GM18499 (cell line): Measurements from ENCODE around the gene PTPN2.

Experiments used
- ATAC-seq: cut with Tn5 transposase; IDR thresholded peaks from one replicate; pipeline ENCODE4 v1.9.1; 2021; ENCODE audit warnings: moderate number of reproducible peaks; ENCODE audit not compliant: insufficient read depth, unreplicated experiment

PTPN2 gene

GRCh38 chr18:12861637-12862036 lies 22.4 kb downstream of the PTPN2 start:
- no peak for ATAC-seq

GRCh38 chr18:12860530-12860929 lies 23.5 kb downstream of the PTPN2 start:
- no peak for ATAC-seq

- ATAC-seq, result no peak
These were observed 25.0 kb downstream of the PTPN2 start for GRCh38 chr18:12858991-12859390.

DNA sequence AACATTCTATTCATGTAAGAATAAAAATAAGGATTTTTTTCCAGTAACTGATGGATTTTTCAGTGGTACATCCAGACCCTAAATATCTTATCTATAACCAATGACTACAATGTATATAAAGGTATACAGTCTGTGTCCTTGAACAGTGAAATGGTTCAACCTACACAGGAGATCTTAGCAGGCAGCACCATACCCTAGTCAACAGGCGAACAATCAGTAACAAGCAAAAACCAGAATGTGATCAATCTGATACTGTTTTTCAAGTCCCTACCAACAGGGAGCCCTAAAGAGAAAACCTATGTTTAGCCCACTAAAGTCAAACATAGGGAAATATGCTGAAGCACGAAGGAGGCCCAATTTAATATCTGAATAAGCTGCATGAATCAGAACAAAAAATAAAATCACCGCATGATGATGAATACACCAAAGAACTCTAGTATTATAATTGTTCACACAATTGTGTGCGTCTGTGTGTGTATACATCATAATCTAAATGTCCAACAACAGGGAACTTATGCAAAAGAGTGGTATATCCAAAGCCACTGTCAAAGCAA lies 26.0 kb downstream of the PTPN2 start:
- ATAC-seq, result no peak

DNA sequence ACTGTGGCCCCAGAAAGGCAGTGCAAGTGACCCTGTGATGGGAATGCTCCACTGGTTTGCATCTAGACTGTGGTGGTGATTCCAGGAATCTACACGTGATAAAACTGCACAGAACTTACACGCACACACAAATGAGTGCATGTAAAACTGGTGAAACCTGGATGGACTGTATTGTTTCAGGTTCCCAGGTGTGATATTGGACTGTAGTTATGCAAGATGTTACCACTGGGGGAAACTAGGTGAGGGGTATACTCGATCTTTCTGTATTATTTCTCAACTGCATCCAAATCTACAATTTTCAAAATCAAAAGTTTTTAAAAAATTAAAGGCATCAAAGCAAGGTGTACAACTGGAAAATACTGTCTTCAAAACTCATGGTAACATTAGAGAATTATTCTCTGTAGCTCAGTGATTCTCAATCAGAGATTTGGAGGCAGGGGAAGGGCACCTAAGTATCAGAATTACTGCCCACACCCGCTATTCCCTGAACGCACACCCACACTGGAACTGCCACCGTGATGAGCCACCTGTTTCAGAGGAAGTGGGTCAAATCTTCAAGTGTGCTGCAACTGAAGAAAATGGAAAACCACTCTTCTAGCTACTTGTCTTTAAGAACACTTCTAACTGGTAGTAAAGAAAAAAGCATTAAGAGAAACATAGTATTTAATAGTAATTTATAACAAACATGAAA lies 26.7 kb downstream of the PTPN2 start:
- no peak for ATAC-seq

DNA sequence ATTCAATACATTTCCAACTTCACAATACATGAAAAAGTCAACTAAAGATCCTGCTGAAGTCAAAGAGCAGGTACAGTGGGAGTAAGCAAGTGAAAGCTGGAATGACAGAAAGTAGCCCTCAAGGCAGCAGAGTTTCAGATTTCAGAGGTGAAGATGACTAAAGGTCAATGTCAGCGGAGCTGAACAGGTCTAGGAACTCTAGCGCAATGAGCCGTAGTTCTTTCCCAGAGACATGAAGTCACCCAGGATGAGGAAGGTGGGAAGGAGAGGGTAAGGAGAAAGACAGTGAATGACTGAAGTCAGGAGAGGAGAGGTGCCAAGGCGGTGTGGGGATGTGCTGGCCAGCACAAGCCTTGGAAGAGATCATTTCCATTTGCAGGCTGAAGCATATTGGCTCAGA lies 28.1 kb downstream of the PTPN2 start:
- no peak for ATAC-seq

- ATAC-seq, result no peak
These were observed 31.3 kb downstream of the PTPN2 start for GRCh38 chr18:12852566-12853315.

DNA sequence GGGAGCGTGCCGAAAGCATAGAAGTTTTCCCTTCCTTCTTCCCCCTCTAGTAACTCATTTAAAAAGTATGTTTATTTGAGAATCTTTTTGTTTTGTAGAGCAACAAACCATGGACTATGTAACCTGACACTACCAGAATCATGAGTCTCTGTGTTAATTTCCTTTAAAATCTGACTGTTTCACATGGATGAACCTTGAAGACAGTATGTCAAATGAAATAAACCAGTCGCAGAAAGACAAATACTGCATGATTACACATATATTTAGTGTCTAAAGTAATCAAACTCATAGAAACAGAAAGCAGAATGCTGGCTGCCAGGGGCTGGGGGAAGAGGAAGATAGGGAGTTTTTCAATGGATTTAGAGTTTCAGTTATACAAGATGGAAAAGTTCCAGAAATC lies 32.3 kb downstream of the PTPN2 start:
- ATAC-seq, result no peak

DNA sequence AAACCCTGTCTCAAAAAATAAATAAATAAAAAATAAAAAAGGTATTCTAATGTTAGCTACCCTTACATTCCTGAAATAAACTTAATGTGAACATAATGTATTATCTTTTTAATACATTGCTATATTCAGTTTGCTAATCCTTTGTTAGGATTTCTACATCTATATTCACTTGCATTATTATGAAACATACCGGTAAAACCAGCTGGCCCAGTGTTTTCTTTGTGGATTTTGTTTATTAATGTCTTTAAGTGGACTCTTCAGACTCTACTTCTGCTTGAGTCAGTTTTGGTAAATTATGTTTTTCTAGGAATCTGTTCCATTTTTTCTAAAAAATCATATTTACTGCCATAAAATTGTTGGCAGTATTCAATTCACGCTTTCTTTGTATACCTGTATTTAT lies 34.5 kb downstream of the PTPN2 start:
- ATAC-seq, result no peak

DNA sequence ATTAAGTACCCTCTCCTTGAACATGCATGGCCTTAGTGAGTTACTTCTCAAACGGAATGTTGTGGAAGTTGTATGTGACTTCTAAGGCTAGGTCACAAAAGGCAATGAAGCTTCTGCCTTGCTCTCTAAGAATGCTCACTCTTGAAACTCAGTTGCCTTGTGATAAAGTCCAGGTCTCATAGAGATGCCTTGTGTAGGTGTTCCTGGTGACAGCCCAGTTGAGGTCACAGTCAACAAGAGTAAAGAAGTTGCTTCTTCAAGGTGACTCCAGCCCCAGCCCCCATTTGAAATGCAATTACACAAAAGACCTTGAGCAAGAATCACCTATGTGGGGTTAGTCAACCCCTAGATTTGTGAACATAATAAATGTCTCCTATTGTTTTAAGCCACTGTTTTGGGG lies 35.6 kb downstream of the PTPN2 start:
- ATAC-seq, result no peak

GRCh38 chr18:12844391-12844790 lies 39.6 kb downstream of the PTPN2 start:
- no peak for ATAC-seq

DNA sequence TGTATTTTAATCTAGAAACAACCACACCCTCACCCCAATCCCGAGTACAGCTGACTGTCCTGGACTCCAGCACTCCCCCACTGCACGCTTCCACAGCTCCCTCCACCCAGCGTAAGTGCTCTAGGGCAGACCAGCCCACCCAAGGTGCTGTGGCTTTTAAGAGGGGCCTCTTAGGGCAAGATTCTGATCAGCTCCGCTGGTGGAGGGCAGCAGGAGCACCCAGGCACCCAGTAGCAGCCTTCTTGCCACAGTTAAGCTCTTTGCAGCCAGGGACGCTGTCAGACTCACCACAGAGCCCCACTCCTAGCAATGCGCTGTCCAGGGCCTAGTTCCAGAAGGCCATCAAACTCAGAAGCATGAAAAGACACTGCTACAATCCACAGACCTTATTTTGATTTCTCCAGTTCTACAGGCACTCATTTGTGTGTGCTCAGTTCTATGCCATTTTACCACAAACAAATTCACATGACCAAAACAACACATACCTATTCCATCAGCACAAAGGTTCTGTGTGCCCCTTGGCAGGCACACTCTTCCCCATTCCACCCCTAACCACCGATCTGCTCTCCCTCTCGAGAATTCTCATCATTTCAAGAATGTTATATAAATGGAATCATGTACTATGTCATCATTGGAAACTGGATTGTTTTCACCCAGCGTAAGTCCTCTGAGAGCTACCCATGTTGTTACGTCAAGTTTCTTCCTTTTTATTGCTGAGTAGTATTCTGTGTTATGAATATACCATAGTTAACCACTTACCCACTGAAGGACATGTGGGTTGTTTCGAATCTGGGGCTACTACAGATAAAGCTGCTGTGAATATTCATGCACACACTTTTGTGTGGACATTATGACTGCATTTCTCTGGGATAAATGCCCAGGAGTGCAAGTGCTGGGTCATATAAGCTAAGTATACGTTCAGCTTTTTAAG lies 40.4 kb downstream of the PTPN2 start:
- no peak for ATAC-seq

DNA sequence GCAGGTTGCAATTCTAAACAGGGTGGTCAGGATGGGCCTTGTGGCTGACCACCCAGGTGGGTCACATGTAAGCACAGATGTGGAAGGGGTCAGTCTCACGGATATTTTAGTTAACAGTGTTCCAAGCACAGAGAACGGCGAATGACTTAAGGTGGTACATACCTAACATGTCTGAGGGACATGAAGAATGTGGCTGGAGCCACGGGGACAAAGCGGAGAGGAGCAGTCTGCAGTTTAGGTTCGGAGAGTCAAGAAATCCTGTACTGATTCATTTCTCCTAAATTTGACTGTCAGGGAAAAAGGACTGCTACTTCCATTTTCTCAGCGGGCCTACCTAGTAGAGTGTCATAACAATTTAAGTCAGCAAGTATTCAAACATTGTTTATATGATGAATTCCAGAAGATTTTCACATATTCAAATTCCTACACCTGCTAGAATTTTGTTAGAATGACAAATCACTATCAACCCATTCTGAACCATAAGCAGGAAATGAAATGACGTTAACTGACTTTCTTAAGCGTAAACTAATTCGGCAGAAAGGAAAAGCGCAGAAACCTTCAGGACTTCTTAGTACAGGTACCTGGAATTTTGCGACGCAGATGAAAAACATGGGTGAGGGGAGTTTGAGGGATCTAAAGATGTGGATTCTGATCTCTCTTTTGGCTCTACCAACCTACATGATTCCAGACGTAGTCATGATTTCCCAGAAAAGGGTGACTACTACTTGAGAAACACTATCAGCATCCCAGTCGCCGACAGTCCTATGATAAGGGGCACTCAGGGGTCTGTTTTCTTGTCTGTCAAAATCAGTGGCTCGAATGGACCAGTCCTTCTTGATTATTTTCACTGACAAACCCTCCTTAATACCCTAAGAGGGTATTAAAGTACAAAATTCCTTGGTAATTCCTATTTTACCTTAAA lies 41.3 kb downstream of the PTPN2 start:
- no peak for ATAC-seq

DNA sequence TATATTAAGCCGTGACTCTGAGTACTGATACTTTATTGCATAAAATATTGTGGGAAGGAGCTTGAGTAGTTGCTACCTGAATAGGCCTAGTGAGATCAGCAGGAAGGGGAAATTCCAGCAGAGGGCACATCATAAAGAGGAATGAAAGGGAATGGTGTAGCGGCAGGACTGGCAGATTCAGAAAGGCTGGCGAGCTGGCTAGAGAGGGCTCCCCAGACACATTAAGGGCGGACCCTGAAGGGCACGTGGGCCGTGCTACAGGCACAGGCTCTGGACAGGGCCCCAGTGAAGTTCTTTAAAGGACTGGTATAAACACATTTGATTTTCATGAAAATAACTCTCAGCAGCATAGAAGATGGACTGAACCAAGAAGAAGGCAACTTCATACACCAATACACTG lies 43.0 kb downstream of the PTPN2 start:
- no peak for ATAC-seq

DNA sequence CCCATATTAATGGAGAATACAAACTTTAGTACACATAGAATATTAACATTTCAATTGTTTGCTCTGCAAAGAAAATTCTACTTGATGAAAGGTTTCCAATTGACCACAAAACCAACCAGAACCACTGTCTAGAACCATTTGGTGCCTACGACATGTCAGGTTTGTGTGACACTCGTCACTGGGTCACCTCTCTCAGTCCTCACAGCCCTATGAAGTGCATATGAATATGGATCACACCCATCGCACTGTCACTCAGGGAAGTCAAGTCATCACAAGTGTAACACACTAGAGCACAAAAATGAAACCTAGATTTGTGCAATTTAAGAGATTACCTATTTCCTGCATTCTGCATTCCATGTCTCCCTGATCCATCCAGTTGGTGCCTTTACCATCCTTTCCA lies 43.7 kb downstream of the PTPN2 start:
- no peak for ATAC-seq

DNA sequence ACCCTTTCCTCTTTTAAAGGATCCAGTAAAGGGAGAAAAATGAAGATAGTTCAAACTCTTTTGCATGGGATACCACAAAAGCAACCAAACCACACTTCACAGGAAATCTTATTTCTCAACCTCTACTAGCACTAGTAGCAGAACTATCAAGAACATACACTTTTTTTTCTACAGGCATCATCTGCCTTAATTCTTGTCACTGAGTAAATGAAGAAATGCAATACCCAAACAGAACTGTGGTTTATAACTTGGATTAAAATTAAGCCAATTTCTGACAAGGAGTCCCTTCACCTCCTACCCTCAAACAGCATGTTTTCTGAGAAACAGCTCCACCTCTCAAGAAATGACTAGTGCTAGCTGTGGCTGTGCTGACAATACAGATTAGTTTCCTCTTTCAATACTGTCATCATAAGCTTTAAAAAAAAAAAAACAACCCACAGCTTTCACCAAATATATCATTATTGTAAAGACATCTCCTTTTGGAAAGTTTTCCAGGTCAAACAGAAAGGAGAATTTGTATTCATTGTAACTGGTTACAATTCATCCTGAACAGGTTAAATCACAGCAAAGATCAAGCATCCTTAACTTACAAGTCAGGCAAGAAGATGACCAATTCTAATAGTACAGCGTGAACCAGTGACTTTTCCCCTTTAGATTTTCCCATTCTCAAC lies 44.4 kb downstream of the PTPN2 start:
- peak; percentile 52 for ATAC-seq

- peak; percentile 26 for ATAC-seq
These were observed 44.9 kb downstream of the PTPN2 start for GRCh38 chr18:12839057-12839525.

DNA sequence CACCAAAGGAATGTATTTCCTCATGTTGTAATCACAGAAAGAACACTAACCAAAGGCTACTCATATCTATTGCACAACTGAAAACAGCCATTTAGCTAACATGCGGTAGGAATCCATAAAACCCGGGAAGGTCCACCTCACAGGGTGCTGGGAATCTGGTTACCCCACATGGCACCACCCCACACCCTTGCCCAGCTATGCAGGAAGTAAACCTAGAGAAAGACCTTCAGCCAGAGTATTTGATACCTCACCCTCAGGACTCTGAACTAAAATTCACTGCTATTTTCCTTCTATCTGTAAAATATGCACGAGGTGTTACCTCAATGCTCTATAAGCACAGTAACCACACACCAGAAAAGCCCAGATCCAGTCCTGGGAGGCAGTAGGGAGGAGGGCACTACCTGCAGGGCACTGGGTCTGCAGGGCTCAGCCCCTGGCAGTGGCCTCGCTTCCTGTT lies 45.8 kb downstream of the PTPN2 start:
- no peak for ATAC-seq

GRCh38 chr18:12837747-12838146 lies 46.3 kb downstream of the PTPN2 start:
- no peak for ATAC-seq
